Neural cell (in vitro differentiated cells): Measurements from ENCODE around the gene FZD10.

Experiments used
- CTCF ChIP-seq: fragments of 450-650 bp; IDR thresholded peaks from 2 replicates; pipeline ENCODE4 v1.5.1; 2014; ENCODE audit warnings: antibody characterized with exemption, mild to moderate bottlenecking, moderate library complexity; ENCODE audit not compliant: poor library complexity, severe bottlenecking
- TAF1 ChIP-seq: IDR thresholded peaks from 2 replicates; pipeline ENCODE4 v1.6.1; 2012; ENCODE audit warnings: low read depth

- TF ChIP-seq TAF1 (no peak), CTCF (no peak)
These were observed 36.4 kb downstream of the FZD10 start for GRCh38 chr12:130198663-130199060.
